ENCODE data around the gene RERE.

GRCh38 chr1:8679929-8680663 is 137.3 kb downstream of the RERE start:
- TF ChIP-seq CTCF (IDR thresholded peaks at IDR 0.05; ENCODE audit: insufficient read depth, low read length, poor library complexity, severe bottlenecking) (no peak), EZH2phosphoT487 (conservative IDR thresholded peaks at IDR 0.05; ENCODE audit: low read length) (no peak)

Data from SU-DHL-6 (cell line).